ENCODE measurements around the gene GOT2. TPM values are rescaled to one million over a fixed set of nuclear protein-coding genes. Genes with fewer than 3 reads are reported as not detected.

The GOT2 gene
- total and polyA plus RNA-seq, 2 donors (not counting 3 experiments of a cell fraction or from before 2014, with no cell fraction given): 53.4 to 127 TPM

- Histone ChIP-seq H3K9ac (replicated peaks; ENCODE audit: extremely low read depth, insufficient read depth, low read length) (no peak overlapping the region), H4K20me1 (replicated peaks; ENCODE audit: control insufficient read depth, extremely low read depth, insufficient read depth, low read length) (no peaks in the 10 kb centered on the region), H3K4me1 (ENCODE audit: control insufficient read depth, extremely low read depth, insufficient read depth, low read length) (no peaks in the 10 kb centered on the region), H3K79me2 (ENCODE audit: control insufficient read depth, insufficient read depth, low read length) (no peaks in the 10 kb centered on the region), H3K9me3 (replicated peaks; ENCODE audit: control insufficient read depth, insufficient read depth, low read length) (no peaks in the 10 kb centered on the region), H2AFZ (ENCODE audit: low read depth, low read length) (no peak overlapping the region), H3K9me1 (replicated peaks; ENCODE audit: control insufficient read depth, extremely low read depth, insufficient read depth, low read length) (no peaks in the 10 kb centered on the region), H3K4me3 (replicated peaks in 1 of 3; ENCODE audit: insufficient read depth in 1 of 3, low read depth in 1 of 3, low read length in 3 of 3) (no peak overlapping the region), H3K36me3 (ENCODE audit: control insufficient read depth in 2 of 2, extremely low read depth in 1 of 2, insufficient read depth in 2 of 2, low read length in 2 of 2) (no peaks in the 10 kb centered on the region), H3K27ac (ENCODE audit: insufficient read depth, low read depth, low read length) (no peak overlapping the region), H3K4me2 (ENCODE audit: insufficient read depth, low read length) (no peak overlapping the region), H3K27me3 (ENCODE audit: control insufficient read depth in 2 of 2, insufficient read depth in 2 of 2, low read length in 2 of 2) (peaks cover 0 to 2% of the 10 kb centered on the region in 2 experiments)
- FAIRE-seq (no peak), DNase-seq (ENCODE audit: low read depth, low spot score) (no peak)
- intact Hi-C loops (cut with micrococcal nuclease) (no loop called here), dilution Hi-C loops (cut with MboI; ENCODE audit: extremely low pct_ligation_motif_present, low sequenced_read_pairs) (no loop called here)
- no peak for TF ChIP-seq POLR2A (IDR thresholded peaks at IDR 0.05; ENCODE audit: low read depth, low read length)
- TF ChIP-seq CTCF (IDR thresholded peaks at IDR 0.05; ENCODE audit: extremely low read depth in 1 of 2, insufficient read depth in 1 of 2, low read depth in 1 of 2, low read length in 2 of 2): no peak
- TF ChIP-seq FOS (IDR thresholded peaks at IDR 0.05; ENCODE audit: borderline replicate concordance, insufficient read depth, low read length): no peak
- TF ChIP-seq JUN (IDR thresholded peaks at IDR 0.05; ENCODE audit: borderline replicate concordance, insufficient read depth, insufficient read length, low read depth): no peak
- TF ChIP-seq GATA2 (IDR thresholded peaks at IDR 0.05; ENCODE audit: insufficient read depth, insufficient read length, low read depth, low read length): no peak
- TF ChIP-seq EZH2 (IDR thresholded peaks at IDR 0.05; ENCODE audit: borderline replicate concordance, low read depth, low read length, severe bottlenecking): no peak
- no peak for TF ChIP-seq MYC (IDR thresholded peaks at IDR 0.05; ENCODE audit: low read depth, low read length)
- no peak for TF ChIP-seq POLR2AphosphoS5 (IDR thresholded peaks at IDR 0.05; ENCODE audit: insufficient read depth, low read depth, low read length)
- TF ChIP-seq MAX (IDR thresholded peaks at IDR 0.05; ENCODE audit: insufficient read depth, insufficient read length): no peak
- ChIA-PET CTCF (no interaction called here), POLR2A (no interaction called here)
- no TSS peak for BruUV-seq (replicated peaks)
These were observed 39.8 kb upstream of the GOT2 start for GRCh38 chr16:58773870-58774269.

All from endothelial cell of umbilical vein (primary cell).